IMR-90 (cell line): ENCODE measurements around the gene CUEDC2. TPM values are rescaled to one million over a fixed set of nuclear protein-coding genes. Genes with fewer than 3 reads are reported as not detected.

Experiments
- ATAC-seq: fragments of 200-7000 bp; cut with Tn5 transposase; 2 replicates; pipeline ENCODE4 v1.9.1; 2020; ENCODE audit warnings: low read depth, mild to moderate bottlenecking, moderate library complexity
- BruUV-seq: library from RNA; stranded (reverse); fragments of 400-500 nt; replicated peaks from 2 replicates; lab custom pipeline; 2021; lab: Mats Ljungman, UMichigan
- CTCF ChIA-PET: fragments of 300-600 bp; formaldehyde crosslinking; extraction: SDS; loops from one replicate; lab custom pipeline; 2021; ENCODE audit warnings: antibody characterized with exemption; lab: Yijun Ruan, JAX
- POLR2A ChIA-PET: fragments of 300-600 bp; sonication (Branson Sonifier 250); formaldehyde crosslinking; loops from one replicate; lab custom pipeline; 2022; ENCODE audit warnings: antibody characterized with exemption; ENCODE audit not compliant: unreplicated experiment; lab: Charles Lee
- DNase-seq: peaks from one replicate; pipeline ENCODE4 v3.0.0; 2013
- H2AFZ ChIP-seq: replicated peaks from 2 replicates; pipeline ENCODE3; 2013; ENCODE audit warnings: low read length, mild to moderate bottlenecking; ENCODE audit not compliant: poor library complexity
- H2AK5ac ChIP-seq: 2 replicates; pipeline ENCODE4 v1.6.1; 2013; ENCODE audit warnings: low read depth, low read length, inconsistent platforms
- H2AK9ac ChIP-seq: replicated peaks from 2 replicates; pipeline ENCODE3; 2013; ENCODE audit warnings: mild to moderate bottlenecking, low read depth, low read length, moderate library complexity; ENCODE audit not compliant: poor library complexity
- H2BK120ac ChIP-seq: 2 replicates; pipeline ENCODE4 v1.6.1; 2013; ENCODE audit warnings: low read depth, low read length, inconsistent platforms
- H2BK15ac ChIP-seq: 3 replicates; pipeline ENCODE4 v1.6.1; 2013; ENCODE audit warnings: low read depth, low read length, inconsistent platforms
- H2BK20ac ChIP-seq: 2 replicates; pipeline ENCODE4 v1.6.1; 2013; ENCODE audit warnings: low read depth, mild to moderate bottlenecking, inconsistent platforms, low read length, moderate library complexity
- H2BK5ac ChIP-seq: 2 replicates; pipeline ENCODE4 v1.6.1; 2013; ENCODE audit warnings: mild to moderate bottlenecking, low read depth, low read length, inconsistent platforms; ENCODE audit not compliant: poor library complexity, severe bottlenecking
- H3K14ac ChIP-seq: replicated peaks from 2 replicates; pipeline ENCODE4 v1.6.1; 2013; ENCODE audit warnings: low read depth, low read length, inconsistent platforms
- H3K18ac ChIP-seq: 2 replicates; pipeline ENCODE4 v1.6.1; 2013; ENCODE audit warnings: low read depth, low read length, control low read depth
- H3K23ac ChIP-seq: 2 replicates; pipeline ENCODE4 v1.6.1; 2013; ENCODE audit warnings: low read depth, low read length, inconsistent platforms
- H3K27ac ChIP-seq: 2 replicates; pipeline ENCODE4 v1.5.1; 2013; ENCODE audit warnings: mild to moderate bottlenecking, control low read depth, low read length; ENCODE audit not compliant: insufficient read depth
- H3K27me3 ChIP-seq: 2 replicates; pipeline ENCODE4 v1.6.1; 2013; ENCODE audit warnings: low read length; ENCODE audit not compliant: control insufficient read depth, insufficient read depth
- H3K36me3 ChIP-seq: 2 replicates; pipeline ENCODE4 v1.6.1; 2013; ENCODE audit warnings: low read length, mixed read lengths; ENCODE audit not compliant: control insufficient read depth, insufficient read depth
- H3K4ac ChIP-seq: 2 replicates; pipeline ENCODE4 v1.6.1; 2013; ENCODE audit warnings: low read depth, low read length, inconsistent platforms
- H3K4me1 ChIP-seq: 2 replicates; pipeline ENCODE4 v1.6.1; 2013; ENCODE audit warnings: low read length, mixed read lengths; ENCODE audit not compliant: control insufficient read depth, insufficient read depth
- H3K4me2 ChIP-seq: 2 replicates; pipeline ENCODE4 v1.6.1; 2013; ENCODE audit warnings: low read depth, mild to moderate bottlenecking, control low read depth, low read length, moderate library complexity
- H3K4me3 ChIP-seq: 2 replicates; pipeline ENCODE4 v1.5.1; 2013; ENCODE audit warnings: low read depth, mild to moderate bottlenecking, control low read depth, low read length, moderate library complexity; ENCODE audit not compliant: insufficient read depth
- H3K56ac ChIP-seq: 2 replicates; pipeline ENCODE4 v1.6.1; 2013; ENCODE audit warnings: low read length, inconsistent platforms; ENCODE audit not compliant: insufficient read depth; ENCODE audit errors: extremely low read depth
- H3K79me1 ChIP-seq, 2 experiments: 2 replicates each; pipeline ENCODE4 v1.6.1; 2013; ENCODE audit warnings: low read length in 2 of 2, inconsistent platforms in 1 of 2, low read depth in 1 of 2
- H3K9ac ChIP-seq: 2 replicates; pipeline ENCODE4 v1.6.1; 2013; ENCODE audit warnings: low read depth, low read length, control low read depth
- H3K9me1 ChIP-seq: 2 replicates; pipeline ENCODE4 v1.6.1; 2013; ENCODE audit warnings: low read length, inconsistent platforms; ENCODE audit not compliant: insufficient read depth
- H3K9me3 ChIP-seq: 2 replicates; pipeline ENCODE4 v1.6.1; 2013; ENCODE audit warnings: low read length; ENCODE audit not compliant: control insufficient read depth, insufficient read depth
- H4K20me1 ChIP-seq: 2 replicates; pipeline ENCODE4 v1.6.1; 2013; ENCODE audit warnings: low read length, inconsistent platforms; ENCODE audit not compliant: insufficient read depth
- H4K5ac ChIP-seq: 2 replicates; pipeline ENCODE4 v1.6.1; 2013; ENCODE audit warnings: mild to moderate bottlenecking, low read depth, low read length, control low read depth
- H4K8ac ChIP-seq, 2 experiments: 2 replicates each; pipeline ENCODE4 v1.6.1; 2013; ENCODE audit warnings: low read depth in 2 of 2, low read length in 2 of 2, control low read depth in 1 of 2, inconsistent platforms in 1 of 2
- H4K91ac ChIP-seq: 2 replicates; pipeline ENCODE4 v1.6.1; 2013; ENCODE audit warnings: low read depth, low read length, inconsistent platforms; ENCODE audit not compliant: insufficient read depth
- BHLHE40 ChIP-seq: fragments of 150-350 bp; IDR thresholded peaks from 2 replicates; pipeline ENCODE4 v1.6.1; 2016; ENCODE audit warnings: mild to moderate bottlenecking, low read depth, low read length
- CEBPB ChIP-seq: IDR thresholded peaks from 2 replicates; pipeline ENCODE4 v1.6.1; 2012; ENCODE audit warnings: low read depth, low read length, improper control_type of control experiment
- CHD1 ChIP-seq: IDR thresholded peaks from 2 replicates; pipeline ENCODE4 v1.6.1; 2012; ENCODE audit warnings: low read depth, low read length, improper control_type of control experiment
- CTCF ChIP-seq: conservative IDR thresholded peaks from 2 replicates; pipeline ENCODE4 v1.5.1; 2012; ENCODE audit warnings: mild to moderate bottlenecking, low read depth, low read length, improper control_type of control experiment
- ELK1 ChIP-seq: fragments of 150-350 bp; IDR thresholded peaks from 2 replicates; pipeline ENCODE4 v1.6.1; 2016; ENCODE audit warnings: low read depth, mild to moderate bottlenecking, low read length, moderate library complexity, borderline replicate concordance
- FOS ChIP-seq: fragments of 150-350 bp; IDR thresholded peaks from 2 replicates; pipeline ENCODE4 v1.6.1; 2016; ENCODE audit warnings: low read depth, low read length
- MAFK ChIP-seq: IDR thresholded peaks from 2 replicates; pipeline ENCODE4 v1.6.1; 2012; ENCODE audit warnings: low read depth, low read length, improper control_type of control experiment
- MXI1 ChIP-seq: IDR thresholded peaks from 2 replicates; pipeline ENCODE4 v1.6.1; 2012; ENCODE audit warnings: low read depth, mild to moderate bottlenecking, low read length, moderate library complexity, borderline replicate concordance
- NFE2L2 ChIP-seq: fragments of 150-350 bp; IDR thresholded peaks from 2 replicates; pipeline ENCODE4 v1.6.1; 2016; ENCODE audit warnings: low read depth, mild to moderate bottlenecking, low read length
- RAD21 ChIP-seq: IDR thresholded peaks from 2 replicates; pipeline ENCODE4 v1.6.1; 2012; ENCODE audit warnings: low read length, improper control_type of control experiment
- RCOR1 ChIP-seq: IDR thresholded peaks from 2 replicates; pipeline ENCODE4 v1.6.1; 2012; ENCODE audit warnings: mild to moderate bottlenecking, low read length, improper control_type of control experiment; ENCODE audit not compliant: insufficient replicate concordance
- RFX5 ChIP-seq: IDR thresholded peaks from 2 replicates; pipeline ENCODE4 v1.8.0; 2012; ENCODE audit warnings: low read depth, mild to moderate bottlenecking, low read length, moderate library complexity
- SMC3 ChIP-seq: fragments of 150-350 bp; IDR thresholded peaks from 2 replicates; pipeline ENCODE4 v1.6.1; 2016; ENCODE audit warnings: low read depth, mild to moderate bottlenecking, antibody characterized with exemption, low read length, moderate library complexity
- USF2 ChIP-seq: fragments of 150-350 bp; IDR thresholded peaks from 2 replicates; pipeline ENCODE4 v1.6.1; 2017; ENCODE audit warnings: mild to moderate bottlenecking, antibody characterized with exemption, low read length, low read depth
- WGBS, 2 experiments: methylation state at CpG; one replicate each; pipeline versions ENCODE4 v1.1.5 to v1.1.7; 2013; ENCODE audit warnings: missing lambda C conversion rate in 2 of 2; ENCODE audit not compliant: insufficient read length in 1 of 2; ENCODE audit errors: extremely low coverage in 2 of 2; 5-methylcytosine and 5-hydroxymethylcytosine counted together
- dilution Hi-C: fragments of 300-500 bp; cut with HindIII; formaldehyde crosslinking; loops from one replicate; pipeline ENCODE4 v1.14.3; 2018; ENCODE audit warnings: low sequenced_read_pairs; ENCODE audit not compliant: unreplicated experiment
- in situ Hi-C: fragments of 300-500 bp; cut with MboI; formaldehyde crosslinking; loops from 3 replicates; pipeline ENCODE4 v1.14.3; 2019; ENCODE audit warnings: low sequenced_read_pairs, inconsistent platforms, mixed read lengths
- intact Hi-C: fragments of 100-400 bp; cut with micrococcal nuclease; formaldehyde crosslinking; loops from 2 replicates; pipeline ENCODE4 v1.10.0; 2022
- polyA plus RNA-seq, 3 experiments: library from polyadenylated mRNA; depleted of rRNA; stranded (reverse); fragments of >200 nt; gene quantifications; 2 replicates each; pipeline ENCODE4 v1.2.3, GENCODE V29; 2012; ENCODE audit warnings: low replicate concordance in 1 of 3
- total RNA-seq: library from RNA; depleted of rRNA; stranded (reverse); fragments of >200 nt; gene quantifications from 2 replicates; pipeline ENCODE4 v1.2.3, GENCODE V29; 2012

CUEDC2 gene
- total and polyA plus RNA-seq, 2 of the 4 experiments (the other 2 are of a cell fraction) = 55.7 to 84.9 TPM

GRCh38 chr10:102394801-102395399 is 37.5 kb downstream of the CUEDC2 start:
- peak overlapping the region; percentile 94 for H2AFZ ChIP-seq
- H3K9me1 ChIP-seq = peaks cover 10% of the 10 kb centered on the region
- H3K23ac ChIP-seq = peak overlapping the region; percentile 89
- no peak overlapping the region for H2BK15ac ChIP-seq
- H3K4me1 ChIP-seq = peaks cover 10% of the 10 kb centered on the region
- H3K9me3 ChIP-seq = no peaks in the 10 kb centered on the region
- POLR2A ChIA-PET = no interaction called here
- H3K4ac ChIP-seq = peak overlapping the region; percentile 84
- peak overlapping the region; percentile 58 for H3K9ac ChIP-seq
- intact Hi-C loops = loop anchor here (1.0 to 10.0 kb wide), 6 partner anchors 26 to 250 kb away; partner anchors contain the start of gene TRIM8
- 0 out of 2 replicates have a peak, but pooled peaks cover 3% of the 10 kb centered on the region for H4K20me1 ChIP-seq
- peak overlapping the region; percentile 91 for H2AK5ac ChIP-seq
- H2BK20ac ChIP-seq = no peak overlapping the region
- peak overlapping the region; percentile 86 for H2AK9ac ChIP-seq
- H3K4me2 ChIP-seq = peak overlapping the region; percentile 99
- 0% methylated on average over 15 of the region's 35 CpGs; no CpG with 5 or more reads in 1 of the 2 experiments for WGBS, 2 experiments
- peak overlapping the region; percentile 55 for H3K27ac ChIP-seq
- ATAC-seq (0 out of 2 replicates have a peak, but pooled peaks have one; percentile 0), DNase-seq (peak; percentile 55)
- peak overlapping the region; percentile 55; the same call in 1 of the 2 replicates for H3K18ac ChIP-seq
- dilution Hi-C loops = no loop called here
- CTCF ChIA-PET = interaction anchor here (0.6 to 1.7 kb wide), 5 partner anchors 9 to 193 kb away, joined by 3 to 4 read pairs (median 3); no protein-coding TSS in a partner anchor
- in situ Hi-C loops = loop anchor here (5.0 kb wide), 1 partner anchor 82 kb away; no protein-coding TSS in a partner anchor
- H2BK5ac ChIP-seq = peak overlapping the region; percentile 82
- H4K8ac ChIP-seq = peak overlapping the region; percentile 56 to 81; a peak in 2 of 4 replicates
- no peaks in the 10 kb centered on the region for H3K27me3 ChIP-seq
- no TSS peak for BruUV-seq
- H4K91ac ChIP-seq = no peak overlapping the region; the same call in 1 of the 2 replicates
- peak overlapping the region; percentile 25; the same call in 1 of the 2 replicates for H4K5ac ChIP-seq
- peak overlapping the region; percentile 51 for H3K4me3 ChIP-seq
- H2BK120ac ChIP-seq = peak overlapping the region; percentile 37
- no peak overlapping the region; the same call in 1 of the 2 replicates for H3K56ac ChIP-seq
- H3K14ac ChIP-seq = peak overlapping the region; percentile 67; the same call in 1 of the 2 replicates
- peaks cover 16 to 31% of the 10 kb centered on the region in 2 experiments for H3K79me1 ChIP-seq
- peaks cover 6% of the 10 kb centered on the region; the same call in 1 of the 2 replicates for H3K36me3 ChIP-seq
- no peak for TF ChIP-seq RCOR1
- TF ChIP-seq CTCF = no peak
- no peak for TF ChIP-seq MXI1
- no peak for TF ChIP-seq SMC3
- TF ChIP-seq NFE2L2 = no peak
- TF ChIP-seq FOS = no peak
- TF ChIP-seq USF2 = no peak
- TF ChIP-seq CHD1 = no peak
- TF ChIP-seq RFX5 = no peak
- TF ChIP-seq CEBPB = no peak
- no peak for TF ChIP-seq RAD21
- no peak for TF ChIP-seq BHLHE40
- TF ChIP-seq MAFK = no peak
- no peak for TF ChIP-seq ELK1
